NT2/D1 (cell line): Measurements from ENCODE around the gene RAI1.

ENCODE experiments used
- SUZ12 ChIP-seq: IDR thresholded peaks from 2 replicates; pipeline ENCODE4 v1.6.1; 2011; ENCODE audit not compliant: insufficient read length, insufficient read depth; ENCODE audit errors: extremely low read depth
- YY1 ChIP-seq: IDR thresholded peaks from 2 replicates; pipeline ENCODE4 v1.6.1; 2011; ENCODE audit not compliant: insufficient read length, insufficient read depth
- ZNF274 ChIP-seq: IDR thresholded peaks from 2 replicates; pipeline ENCODE4 v1.6.1; 2011; ENCODE audit warnings: mild to moderate bottlenecking, low read depth, low read length

GRCh38 chr17:17699491-17699890 is 18.2 kb downstream of the RAI1 start:
- TF ChIP-seq YY1: no peak
- no peak for TF ChIP-seq ZNF274
- TF ChIP-seq SUZ12: no peak
